A549 (cell line): Measurements from ENCODE around the gene ZNF79. TPM values are rescaled to one million over a fixed set of nuclear protein-coding genes. Genes with fewer than 3 reads are reported as not detected.
A peak's percentile ranks its signal among the peaks of the same experiment; 100 is the strongest.

Experiments
- ATAC-seq, 2 experiments: fragments of 200-7000 bp in 1 of 2; fragments of >200 bp in 1 of 2; cut with Nextera tagmentation in 1 of 2; cut with Tn5 transposase in 1 of 2; 3 replicates each; pipeline versions ENCODE4 v1.8.0 to v1.9.1; 2018 to 2020; ENCODE audit warnings: mild to moderate bottlenecking in 1 of 2, moderate library complexity in 1 of 2
- CTCF ChIA-PET: fragments of 300-600 bp; sonication (Branson Sonifier 250); formaldehyde crosslinking; extraction: SDS; loops from one replicate; lab custom pipeline; 2021; ENCODE audit warnings: antibody characterized with exemption, inconsistent platforms; lab: Yijun Ruan, JAX
- POLR2A ChIA-PET: fragments of 350-600 bp; formaldehyde crosslinking; extraction: SDS; loops from one replicate; lab custom pipeline; 2021; ENCODE audit warnings: antibody characterized with exemption, inconsistent platforms; lab: Yijun Ruan, JAX
- DNase-seq, 2 experiments: peaks; one replicate each; pipeline versions ENCODE4 v3.0.0 to v3.0.0-alpha.2; 2011 to 2016; ENCODE audit warnings: low read depth in 1 of 2, low spot score in 1 of 2
- FAIRE-seq: peaks from 2 replicates; lab custom pipeline; 2011; peaks lifted over from hg19 to GRCh38; lab: Jason Lieb, UNC
- H3K27ac ChIP-seq, 2 experiments: fragments of >200 bp; sonication (Bioruptor Twin); formaldehyde crosslinking; 3 replicates each; pipeline ENCODE4 v1.5.1; 2016 to 2017
- H3K4me1 ChIP-seq: fragments of >200 bp; sonication (Bioruptor Twin); formaldehyde crosslinking; 3 replicates; pipeline ENCODE4 v1.6.1; 2016
- H3K4me2 ChIP-seq: fragments of >200 bp; sonication (Bioruptor Twin); formaldehyde crosslinking; 3 replicates; pipeline ENCODE4 v1.6.1; 2016
- H3K4me3 ChIP-seq: fragments of >200 bp; sonication (Bioruptor Twin); formaldehyde crosslinking; 3 replicates; pipeline ENCODE4 v1.5.1; 2016
- H3K9me3 ChIP-seq: fragments of >200 bp; sonication (Bioruptor Twin); formaldehyde crosslinking; 3 replicates; pipeline ENCODE4 v1.6.1; 2016
- ATOH8 ChIP-seq: fragments of 250-450 bp; sonication (Bioruptor Pico); IDR thresholded peaks from 2 replicates; pipeline ENCODE4 v1.5.0; 2020; ENCODE audit warnings: low read depth, mild to moderate bottlenecking, moderate library complexity
- BCL3 ChIP-seq: fragments of >200 bp; sonication (Bioruptor Twin); formaldehyde crosslinking; IDR thresholded peaks from 3 replicates; pipeline ENCODE4 v1.6.1; 2016
- BHLHE40 ChIP-seq: IDR thresholded peaks from 2 replicates; pipeline ENCODE4 v1.6.1; 2012; ENCODE audit warnings: low read depth, low read length, inconsistent platforms
- CBX8 ChIP-seq: fragments of 200-600 bp; sonication (generic); IDR thresholded peaks from 2 replicates; pipeline ENCODE4 v1.6.1; 2016
- CHD2 ChIP-seq: fragments of 150-350 bp; IDR thresholded peaks from 2 replicates; pipeline ENCODE4 v1.6.1; 2014; ENCODE audit warnings: low read length; ENCODE audit not compliant: partially characterized antibody
- ELK1 ChIP-seq: fragments of 150-350 bp; IDR thresholded peaks from 2 replicates; pipeline ENCODE4 v1.6.1; 2014; ENCODE audit warnings: low read depth, mild to moderate bottlenecking, low read length
- ESRRA ChIP-seq: fragments of 150-350 bp; IDR thresholded peaks from 2 replicates; pipeline ENCODE4 v1.6.1; 2014; ENCODE audit warnings: mild to moderate bottlenecking, low read length, borderline replicate concordance
- HOXA7 ChIP-seq: fragments of 250-450 bp; sonication (Bioruptor Pico); IDR thresholded peaks from 2 replicates; pipeline ENCODE4 v1.5.0; 2020; ENCODE audit warnings: mild to moderate bottlenecking, moderate library complexity
- HOXB13 ChIP-seq: fragments of 250-450 bp; sonication (Bioruptor Pico); IDR thresholded peaks from 2 replicates; pipeline ENCODE4 v1.5.0; 2020; ENCODE audit warnings: low read depth, mild to moderate bottlenecking, moderate library complexity
- NR3C1 ChIP-seq: fragments of >200 bp; sonication (Bioruptor Twin); formaldehyde crosslinking; IDR thresholded peaks from 3 replicates; pipeline ENCODE4 v1.6.1; 2017
- PBX3 ChIP-seq: IDR thresholded peaks from 2 replicates; pipeline ENCODE4 v1.6.1; 2012
- PHF8 ChIP-seq: fragments of 200-600 bp; sonication (generic); IDR thresholded peaks from 2 replicates; pipeline ENCODE4 v1.6.1; 2016; ENCODE audit warnings: low read depth, mild to moderate bottlenecking, antibody characterized with exemption, moderate library complexity, borderline replicate concordance
- RAD21 ChIP-seq, 2 experiments: fragments of >200 bp in 1 of 2; sonication (Bioruptor Twin) in 1 of 2; formaldehyde crosslinking in 1 of 2; IDR thresholded peaks in 1 of 2; conservative IDR thresholded peaks in 1 of 2; 2 replicates in 1 of 2; 3 replicates in 1 of 2; pipeline ENCODE4 v1.6.1; 2012 to 2018; ENCODE audit warnings: inconsistent platforms in 1 of 2
- RARB ChIP-seq: fragments of 250-450 bp; sonication (Bioruptor Pico); IDR thresholded peaks from 2 replicates; pipeline ENCODE4 v1.8.0; 2021; ENCODE audit warnings: mild to moderate bottlenecking, moderate library complexity
- RFX5 ChIP-seq: fragments of 450-650 bp; IDR thresholded peaks from 2 replicates; pipeline ENCODE4 v1.7.1; 2014; ENCODE audit warnings: antibody characterized with exemption, mild to moderate bottlenecking, moderate library complexity
- RNF2 ChIP-seq: fragments of 200-600 bp; sonication (generic); IDR thresholded peaks from 2 replicates; pipeline ENCODE4 v1.6.1; 2016; ENCODE audit warnings: low read depth, mild to moderate bottlenecking, antibody characterized with exemption, moderate library complexity, borderline replicate concordance
- SREBF2 ChIP-seq: fragments of 450-650 bp; IDR thresholded peaks from 2 replicates; pipeline ENCODE4 v1.6.1; 2014; ENCODE audit warnings: mild to moderate bottlenecking, moderate library complexity
- WGBS: methylation state at CpG from one replicate; pipeline ENCODE4 v1.1.6; 2017; ENCODE audit errors: missing lambda C conversion rate; 5-methylcytosine and 5-hydroxymethylcytosine counted together
- polyA plus RNA-seq, 4 experiments: library from polyadenylated mRNA; depleted of rRNA in 3 of 4; stranded (reverse); fragments of >200 nt; fragmentation: RNase III in 1 of 4; extraction: RNeasy Plus Mini Kit Qiagen cat#74134 plus additional on column Dnase treatment in 1 of 4; gene quantifications; 2 replicates in 3 of 4; 3 replicates in 1 of 4; pipeline ENCODE4 v1.2.3, GENCODE V29; 2011 to 2017

The ZNF79 gene
- polyA plus RNA-seq, 2 of the 4 experiments (the other 2 are of a cell fraction) = 4.9 to 5.7 TPM

- WGBS = 95% methylated on average over 12 of the region's 13 CpGs
- Histone ChIP-seq H3K9me3 (no peaks in the 10 kb centered on the region), H3K4me1 (peaks cover 6% of the 10 kb centered on the region; the same call in 1 of the 3 replicates), H3K27ac (peak overlapping the region in 1 of 2 experiments; percentile 90; a peak in 3 of 6 replicates), H3K4me2 (peak overlapping the region; percentile 98), H3K4me3 (no peak overlapping the region)
- no peak for TF ChIP-seq RAD21 (conservative IDR thresholded peaks at IDR 0.05 in 1 of 2, IDR thresholded peaks at IDR 0.05 in 1 of 2)
- no peak for ATAC-seq
- FAIRE-seq = no peak
- no peak for DNase-seq
- CTCF ChIA-PET = interaction anchor here (0.6 to 6.6 kb wide), 26 partner anchors 8 to 470 kb away, joined by 3 to 33 read pairs (median 6); no protein-coding TSS in a partner anchor
- POLR2A ChIA-PET = interaction anchor here (1.2 kb wide), 1 partner anchor 53 kb away, joined by 3 read pairs; the partner anchor contains the start of gene LRSAM1
These were observed 25.3 kb upstream of the ZNF79 start for GRCh38 chr9:127398715-127399400.

- CTCF ChIA-PET = interaction anchor here (0.7 to 6.6 kb wide), 12 partner anchors 14 to 459 kb away, joined by 3 to 33 read pairs (median 8); partner anchors contain the start of gene ZNF79
- ATAC-seq = no peak
- POLR2A ChIA-PET = no interaction called here
- Histone ChIP-seq H3K4me2 (no peak overlapping the region), H3K4me1 (peaks cover 6% of the 10 kb centered on the region; the same call in 1 of the 3 replicates)
- TF ChIP-seq HOXA7 (no peak), BCL3 (no peak), CBX8 (no peak), ESRRA (no peak), CHD2 (no peak), PBX3 (no peak), ATOH8 (CRISPR knock-in tag) (no peak), NR3C1 (no peak), HOXB13 (CRISPR knock-in tag) (no peak), RFX5 (no peak), SREBF2 (no peak), PHF8 (no peak), BHLHE40 (no peak), RARB (no peak), RNF2 (no peak), ELK1 (no peak)
- TF ChIP-seq, all 56 proteins: peak for 0
- no peaks in the 10 kb centered on the region for H3K9me3 ChIP-seq
- H3K27ac ChIP-seq = no peak overlapping the region
- WGBS = 94% methylated on average over 14 of the region's 14 CpGs
- FAIRE-seq (no peak), DNase-seq (no peak)
- H3K4me3 ChIP-seq = no peak overlapping the region
These were observed 24.4 kb upstream of the ZNF79 start for GRCh38 chr9:127399736-127400269.
